ENCODE results near the gene PER3. TPM values are rescaled to one million over a fixed set of nuclear protein-coding genes. Genes with fewer than 3 reads are reported as not detected.

The PER3 gene
- total RNA-seq, 1 donor from 2014 or later: 2.9 TPM

- DNase-seq (ENCODE audit: low spot score, unreplicated experiment): no peak
- TF ChIP-seq CTCF (IDR thresholded peaks at IDR 0.05; ENCODE audit: unreplicated experiment): no peak
- no peaks in the 10 kb centered on the region for H3K36me3 Mint-ChIP-seq (ENCODE audit: insufficient read depth)
- H3K9me3 Mint-ChIP-seq (ENCODE audit: low read depth): no peaks in the 10 kb centered on the region
- no peak within 1 kb of the TSS for H3K4me3 Mint-ChIP-seq (ENCODE audit: low read depth)
- H3K4me1 Mint-ChIP-seq (ENCODE audit: low read depth): peaks cover 9% of the 10 kb centered on the region
- H3K27ac Mint-ChIP-seq: no peak within 1 kb of the TSS
- peaks cover 37% of the 10 kb centered on the region for H3K27me3 Mint-ChIP-seq
Observed at GRCh38 chr1:7852804-7853683, 69.0 kb downstream of the PER3 start, which contains the start of gene UTS2. Gene UTS2, minus strand, starts transcription at chr1:7853065. Its CDS starts 62 bp downstream, at chr1:7853003.

GRCh38 chr1:7853684-7854026 is 69.6 kb downstream of the PER3 start:
- DNase-seq (ENCODE audit: low spot score, unreplicated experiment): no peak
- H3K4me1 Mint-ChIP-seq (ENCODE audit: low read depth): peaks cover 9% of the 10 kb centered on the region
- no peak overlapping the region for H3K4me3 Mint-ChIP-seq (ENCODE audit: low read depth)
- H3K36me3 Mint-ChIP-seq (ENCODE audit: insufficient read depth): no peaks in the 10 kb centered on the region
- H3K27ac Mint-ChIP-seq: no peak overlapping the region
- no peaks in the 10 kb centered on the region for H3K9me3 Mint-ChIP-seq (ENCODE audit: low read depth)
- no peak for TF ChIP-seq CTCF (IDR thresholded peaks at IDR 0.05; ENCODE audit: unreplicated experiment)
- H3K27me3 Mint-ChIP-seq: peaks cover 37% of the 10 kb centered on the region

- Mint-ChIP-seq H3K4me3 (ENCODE audit: low read depth) (no peak overlapping the region), H3K27me3 (peaks cover 24% of the 10 kb centered on the region), H3K9me3 (ENCODE audit: low read depth) (no peaks in the 10 kb centered on the region), H3K27ac (no peak overlapping the region), H3K4me1 (ENCODE audit: low read depth) (peaks cover 8% of the 10 kb centered on the region), H3K36me3 (ENCODE audit: insufficient read depth) (no peaks in the 10 kb centered on the region)
- DNase-seq (ENCODE audit: low spot score, unreplicated experiment): no peak
- TF ChIP-seq CTCF (IDR thresholded peaks at IDR 0.05; ENCODE audit: unreplicated experiment): no peak
Observed at GRCh38 chr1:7856345-7856744, 72.3 kb downstream of the PER3 start.

GRCh38 chr1:7857000-7857399 is 72.9 kb downstream of the PER3 start:
- H3K36me3 Mint-ChIP-seq (ENCODE audit: insufficient read depth): no peaks in the 10 kb centered on the region

GRCh38 chr1:7857985-7858384 is 73.9 kb downstream of the PER3 start:
- Mint-ChIP-seq H3K4me3 (ENCODE audit: low read depth) (no peak overlapping the region), H3K9me3 (ENCODE audit: low read depth) (no peaks in the 10 kb centered on the region), H3K4me1 (ENCODE audit: low read depth) (peaks cover 3% of the 10 kb centered on the region), H3K27ac (no peak overlapping the region), H3K36me3 (ENCODE audit: insufficient read depth) (no peaks in the 10 kb centered on the region), H3K27me3 (peaks cover 16% of the 10 kb centered on the region)
- no peak for TF ChIP-seq CTCF (IDR thresholded peaks at IDR 0.05; ENCODE audit: unreplicated experiment)
- DNase-seq (ENCODE audit: low spot score, unreplicated experiment): no peak

More at GRCh38 chr1:7857000-7857399, 72.9 kb downstream of the PER3 start:
- H3K27me3 Mint-ChIP-seq: peaks cover 21% of the 10 kb centered on the region
- H3K27ac Mint-ChIP-seq: no peak overlapping the region
- no peak for TF ChIP-seq CTCF (IDR thresholded peaks at IDR 0.05; ENCODE audit: unreplicated experiment)
- H3K4me3 Mint-ChIP-seq (ENCODE audit: low read depth): no peak overlapping the region
- DNase-seq (ENCODE audit: low spot score, unreplicated experiment): no peak
- H3K9me3 Mint-ChIP-seq (ENCODE audit: low read depth): no peaks in the 10 kb centered on the region
- H3K4me1 Mint-ChIP-seq (ENCODE audit: low read depth): peaks cover 7% of the 10 kb centered on the region
